ENCODE results near the gene MRPL37. TPM values are rescaled to one million over a fixed set of nuclear protein-coding genes. Genes with fewer than 3 reads are reported as not detected.

Gene MRPL37
- total RNA-seq, 4 donors from 2014 or later, result 63.2 to 83.3 (median 75.3) TPM

GRCh38 chr1:54167422-54168139 is 32.4 kb upstream of the MRPL37 start:
- TF ChIP-seq EP300 (IDR thresholded peaks at IDR 0.05), result no peak
- no peak for TF ChIP-seq POLR2A (IDR thresholded peaks at IDR 0.05)
- no peak for TF ChIP-seq CTCF (IDR thresholded peaks at IDR 0.05)
- TF ChIP-seq POLR2AphosphoS5 (IDR thresholded peaks at IDR 0.05), result no peak
- H3K27ac ChIP-seq, result no peak overlapping the region
- no peaks in the 10 kb centered on the region for H3K27me3 ChIP-seq
- no peak for DNase-seq (ENCODE audit: low spot score in 2 of 2)
- H3K4me1 ChIP-seq, result peaks cover 22% of the 10 kb centered on the region
- H3K4me3 ChIP-seq, result no peak overlapping the region
- H3K36me3 ChIP-seq, result no peaks in the 10 kb centered on the region
- H3K9me3 ChIP-seq, result no peaks in the 10 kb centered on the region
- 65% methylated on average over 9 of the region's 9 CpGs for WGBS

- H3K36me3 ChIP-seq, result no peaks in the 10 kb centered on the region
- no peak for DNase-seq (ENCODE audit: low spot score in 2 of 2)
- H3K9me3 ChIP-seq, result no peaks in the 10 kb centered on the region
- H3K27ac ChIP-seq, result no peak overlapping the region
- H3K4me1 ChIP-seq, result peaks cover 15% of the 10 kb centered on the region
- 83% methylated on average over 7 of the region's 8 CpGs for WGBS
- TF ChIP-seq POLR2AphosphoS5 (IDR thresholded peaks at IDR 0.05), result no peak
- no peak for TF ChIP-seq POLR2A (IDR thresholded peaks at IDR 0.05)
- TF ChIP-seq EP300 (IDR thresholded peaks at IDR 0.05), result no peak
- TF ChIP-seq CTCF (IDR thresholded peaks at IDR 0.05), result no peak
- H3K4me3 ChIP-seq, result no peak overlapping the region
- H3K27me3 ChIP-seq, result no peaks in the 10 kb centered on the region
These were observed 31.6 kb upstream of the MRPL37 start for GRCh38 chr1:54168206-54168965.

GRCh38 chr1:54169068-54169467 is 30.9 kb upstream of the MRPL37 start:
- Histone ChIP-seq H3K36me3 (no peaks in the 10 kb centered on the region), H3K4me3 (no peak overlapping the region), H3K27me3 (no peaks in the 10 kb centered on the region), H3K9me3 (no peaks in the 10 kb centered on the region), H3K4me1 (peaks cover 12% of the 10 kb centered on the region), H3K27ac (no peak overlapping the region)
- TF ChIP-seq POLR2A (IDR thresholded peaks at IDR 0.05) (no peak), EP300 (IDR thresholded peaks at IDR 0.05) (no peak), POLR2AphosphoS5 (IDR thresholded peaks at IDR 0.05) (no peak), CTCF (IDR thresholded peaks at IDR 0.05) (no peak)
- DNase-seq (ENCODE audit: low spot score in 2 of 2), result no peak
- 72% methylated on average over 3 of the region's 3 CpGs for WGBS

- Histone ChIP-seq H3K27me3 (no peaks in the 10 kb centered on the region), H3K36me3 (peaks cover 3% of the 10 kb centered on the region), H3K27ac (no peak overlapping the region), H3K4me3 (no peak overlapping the region), H3K4me1 (peaks cover 12% of the 10 kb centered on the region), H3K9me3 (no peaks in the 10 kb centered on the region)
- TF ChIP-seq POLR2A (IDR thresholded peaks at IDR 0.05) (no peak), CTCF (IDR thresholded peaks at IDR 0.05) (no peak), EP300 (IDR thresholded peaks at IDR 0.05) (no peak), POLR2AphosphoS5 (IDR thresholded peaks at IDR 0.05) (no peak)
- 84% methylated on average over 8 of the region's 8 CpGs for WGBS
- DNase-seq (ENCODE audit: low spot score in 2 of 2), result no peak
These were observed 29.0 kb upstream of the MRPL37 start for GRCh38 chr1:54171016-54171415.

- no peak for DNase-seq (ENCODE audit: low spot score in 2 of 2)
- no peak for TF ChIP-seq POLR2A (IDR thresholded peaks at IDR 0.05)
- no peak for TF ChIP-seq EP300 (IDR thresholded peaks at IDR 0.05)
- no peak for TF ChIP-seq CTCF (IDR thresholded peaks at IDR 0.05)
- TF ChIP-seq POLR2AphosphoS5 (IDR thresholded peaks at IDR 0.05), result no peak
- H3K27me3 ChIP-seq, result no peaks in the 10 kb centered on the region
- 92% methylated on average over 7 of the region's 8 CpGs for WGBS
- H3K27ac ChIP-seq, result no peak overlapping the region
- H3K4me1 ChIP-seq, result peaks cover 12% of the 10 kb centered on the region
- H3K4me3 ChIP-seq, result no peak overlapping the region
- H3K36me3 ChIP-seq, result peaks cover 3% of the 10 kb centered on the region
- H3K9me3 ChIP-seq, result no peaks in the 10 kb centered on the region
These were observed 28.4 kb upstream of the MRPL37 start for GRCh38 chr1:54171606-54172005.

Measured in suprapubic skin (tissue), 4 donors.